K562 (cell line): ENCODE results near the gene ERMARD. TPM values are rescaled to one million over a fixed set of nuclear protein-coding genes. Genes with fewer than 3 reads are reported as not detected.

Experiments used
- BDP1 ChIP-seq: IDR thresholded peaks from 3 replicates; pipeline ENCODE4 v1.6.1; 2011; ENCODE audit not compliant: insufficient read length, insufficient read depth
- CHCHD3 ChIP-seq: fragments of 250-450 bp; sonication (Bioruptor Pico); IDR thresholded peaks from 2 replicates; pipeline ENCODE4 v2.1.2; 2022; ENCODE audit warnings: mild to moderate bottlenecking
- DACH1 ChIP-seq: fragments of 450-650 bp; IDR thresholded peaks from 2 replicates; pipeline ENCODE4 v1.6.1; 2018; ENCODE audit not compliant: partially characterized antibody
- FOS ChIP-seq: IDR thresholded peaks from 3 replicates; pipeline ENCODE4 v1.6.1; 2011; ENCODE audit not compliant: insufficient read length; ENCODE audit errors: extremely low read depth
- GTF3C2 ChIP-seq: IDR thresholded peaks from 3 replicates; pipeline ENCODE4 v1.6.1; 2011; ENCODE audit warnings: borderline replicate concordance, mild to moderate bottlenecking, moderate library complexity; ENCODE audit not compliant: insufficient read length; ENCODE audit errors: extremely low read depth
- HES1 ChIP-seq: fragments of 450-650 bp; IDR thresholded peaks from 2 replicates; pipeline ENCODE4 v1.6.1; 2016; ENCODE audit warnings: low read depth, mild to moderate bottlenecking, moderate library complexity
- MYBL2 ChIP-seq, 2 experiments: fragments of 450-650 bp in 1 of 2; sonication (generic) in 1 of 2; formaldehyde crosslinking in 1 of 2; IDR thresholded peaks; 2 replicates each; pipeline versions ENCODE4 v1.6.1 to v1.8.1; 2017 to 2022; ENCODE audit warnings: borderline replicate concordance in 1 of 2, inconsistent platforms in 1 of 2, low read depth in 1 of 2, mild to moderate bottlenecking in 1 of 2, missing genetic modification reagents in 1 of 2, moderate library complexity in 1 of 2
- SFPQ ChIP-seq: fragments of 200-400 bp; formaldehyde crosslinking; IDR thresholded peaks from 2 replicates; pipeline ENCODE4 v1.6.1; 2017; ENCODE audit warnings: mild to moderate bottlenecking, low read depth, low read length, moderate library complexity
- STAT6 ChIP-seq: sonication (generic); formaldehyde crosslinking; IDR thresholded peaks from 2 replicates; pipeline ENCODE4 v1.8.1; 2023; ENCODE audit warnings: mild to moderate bottlenecking, missing genetic modification reagents
- TCF7L2 ChIP-seq: fragments of 150-350 bp; IDR thresholded peaks from 2 replicates; pipeline ENCODE4 v1.6.1; 2016; ENCODE audit warnings: low read depth, mild to moderate bottlenecking, low read length, moderate library complexity
- YY1 ChIP-seq, 3 experiments: IDR thresholded peaks; 2 replicates each; pipeline ENCODE4 v1.6.1; 2011; ENCODE audit warnings: low read length in 2 of 3, mild to moderate bottlenecking in 2 of 3, moderate library complexity in 2 of 3, borderline replicate concordance in 1 of 3, control low read depth in 1 of 3, low read depth in 1 of 3; ENCODE audit not compliant: insufficient read depth in 3 of 3, insufficient replicate concordance in 2 of 3, control insufficient read depth in 1 of 3, insufficient read length in 1 of 3; ENCODE audit errors: extremely low read depth in 1 of 3
- ZFPM2 ChIP-seq: fragments of 250-450 bp; sonication (Bioruptor Pico); IDR thresholded peaks from 2 replicates; pipeline ENCODE4 v1.5.1; 2022; ENCODE audit warnings: mild to moderate bottlenecking
- polyA plus RNA-seq, 8 experiments: library from polyadenylated mRNA; depleted of rRNA in 4 of 8; stranded (reverse) in 5 of 8; unstranded in 3 of 8; fragments of >200 nt; fragmentation: Nextera tagmentation in 2 of 8; fragmentation: Illumina TruSeq in 1 of 8; extraction: Ambion mirVana in 2 of 8; extraction: Trizol in 1 of 8; gene quantifications; 2 replicates each; pipeline versions ENCODE4 v1.2.1 to v1.2.3, GENCODE V29; 2011 to 2014; ENCODE audit warnings: inconsistent platforms in 1 of 8, missing spikeins in 1 of 8
- total RNA-seq, 7 experiments: library from RNA; depleted of rRNA in 6 of 7; stranded (reverse); fragments of >200 nt in 6 of 7; fragmentation: Illumina TruSeq in 2 of 7; extraction: Trizol in 2 of 7; gene quantifications; 2 replicates each; pipeline versions ENCODE4 v1.2.1 to v1.2.3, GENCODE V29; 2011 to 2021; ENCODE audit warnings: low replicate concordance in 1 of 7
- TF ChIP-seq, protein P1 (sequence below): sonication (generic); formaldehyde crosslinking; IDR thresholded peaks from 2 replicates; pipeline ENCODE4 v1.9.0; 2022; ENCODE audit warnings: mild to moderate bottlenecking, missing genetic modification reagents

ERMARD gene
- total and polyA plus RNA-seq, 9 of the 15 experiments (the other 6 are each of a cell fraction or from before 2014, with no cell fraction given) = 14.5 to 68.6 (median 27.7) TPM

DNA sequence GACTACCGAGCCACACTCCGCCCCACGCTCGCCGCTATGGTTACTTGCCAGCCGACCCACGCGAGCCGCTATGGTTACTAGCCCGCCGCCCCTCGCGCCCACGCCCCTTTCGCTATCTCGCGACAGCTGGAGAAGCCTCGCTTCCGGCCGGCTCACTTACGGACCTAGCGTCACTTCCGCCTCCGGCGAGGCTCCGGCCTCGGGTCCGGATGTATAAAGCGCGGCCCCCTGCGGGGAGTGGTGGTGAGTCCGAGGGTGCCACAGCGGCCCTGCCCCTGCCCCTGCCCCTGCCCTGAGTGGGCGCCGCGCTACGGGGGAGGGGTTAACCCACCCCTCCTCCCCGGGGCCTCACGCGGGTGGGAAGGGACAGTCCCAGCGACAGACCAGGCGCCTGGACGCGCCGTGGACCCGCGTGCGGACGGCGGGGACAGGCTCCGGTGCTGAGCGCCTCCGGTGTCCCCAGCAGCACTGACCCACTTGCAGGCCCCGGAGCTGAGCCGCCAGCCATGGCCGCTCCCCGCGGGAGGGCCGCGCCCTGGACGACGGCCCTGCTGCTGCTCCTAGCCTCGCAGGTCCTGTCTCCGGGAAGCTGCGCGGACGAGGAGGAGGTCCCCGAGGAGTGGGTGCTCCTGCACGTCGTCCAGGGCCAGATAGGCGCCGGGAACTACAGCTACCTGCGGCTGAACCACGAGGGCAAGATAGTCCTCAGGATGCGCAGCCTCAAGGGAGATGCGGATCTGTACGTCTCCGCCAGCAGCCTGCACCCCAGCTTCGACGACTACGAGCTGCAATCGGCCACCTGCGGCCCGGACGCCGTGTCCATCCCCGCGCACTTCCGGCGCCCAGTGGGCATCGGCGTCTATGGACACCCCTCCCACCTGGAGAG is 49.2 kb upstream of the ERMARD start, which contains the start of the genes C6orf120 and WDR27 (continued):
- TF ChIP-seq HES1 (no peak), YY1 (IDR thresholded peaks at IDR 0.05; ENCODE audit: borderline replicate concordance in 1 of 3, control insufficient read depth in 1 of 3, extremely low read depth in 1 of 3, insufficient read depth in 3 of 3, insufficient read length in 1 of 3, insufficient replicate concordance in 2 of 3, low read depth in 1 of 3, low read length in 2 of 3) (peak in 1 of 3 experiments; percentile 63), FOS (no peak), TCF7L2 (no peak), STAT6 (0 out of 2 replicates have a peak, but pooled peaks have one; percentile 30), CHCHD3 (no peak; the same call in 1 of the 2 replicates), DACH1 (peak; percentile 77), SFPQ (no peak), ZFPM2 (CRISPR knock-in tag) (no peak), BDP1 (no peak), GTF3C2 (no peak), MYBL2 (IDR thresholded peaks at IDR 0.05; ENCODE audit: low read depth) (no peak), MYBL2 (CRISPR knock-in tag; IDR thresholded peaks at IDR 0.05; ENCODE audit: borderline replicate concordance) (no peak)
- TF ChIP-seq, protein P1, sequence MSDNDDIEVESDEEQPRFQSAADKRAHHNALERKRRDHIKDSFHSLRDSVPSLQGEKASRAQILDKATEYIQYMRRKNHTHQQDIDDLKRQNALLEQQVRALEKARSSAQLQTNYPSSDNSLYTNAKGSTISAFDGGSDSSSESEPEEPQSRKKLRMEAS = peak; percentile 75
